H1 (cell line): ENCODE measurements around the gene TJP2. TPM values are rescaled to one million over a fixed set of nuclear protein-coding genes. Genes with fewer than 3 reads are reported as not detected.

Experiments
- CTCF ChIA-PET: fragments of 300-600 bp; sonication (Branson Sonifier 250); formaldehyde crosslinking; loops from one replicate; lab custom pipeline; 2021; ENCODE audit not compliant: partially characterized antibody; lab: Charles Lee
- POLR2A ChIA-PET: fragments of 300-600 bp; sonication (Branson Sonifier 250); formaldehyde crosslinking; loops from one replicate; lab custom pipeline; 2021; ENCODE audit warnings: inconsistent platforms; ENCODE audit not compliant: partially characterized antibody; lab: Charles Lee
- DNase-seq, 2 experiments: peaks; one replicate each; pipeline versions ENCODE4 v3.0.0 to v3.0.0-alpha.2; 2010 to 2022; ENCODE audit warnings: low spot score in 2 of 2, low read depth in 1 of 2, mixed read lengths in 1 of 2
- FAIRE-seq: peaks from 2 replicates; lab custom pipeline; 2011; peaks lifted over from hg19 to GRCh38; lab: Jason Lieb, UNC
- H2AFZ ChIP-seq: 2 replicates; pipeline ENCODE4 v1.8.1; 2012; ENCODE audit warnings: low read length, inconsistent platforms
- H2AK5ac ChIP-seq: 2 replicates; pipeline ENCODE4 v1.6.1; 2013; ENCODE audit warnings: low read depth, low read length
- H2BK120ac ChIP-seq: replicated peaks from 2 replicates; pipeline ENCODE3; 2013; ENCODE audit warnings: low read depth, low read length, inconsistent platforms
- H2BK12ac ChIP-seq: 2 replicates; pipeline ENCODE4 v1.6.1; 2013; ENCODE audit warnings: low read depth, low read length
- H2BK15ac ChIP-seq: 2 replicates; pipeline ENCODE4 v1.6.1; 2013; ENCODE audit warnings: low read length
- H2BK20ac ChIP-seq: 2 replicates; pipeline ENCODE4 v1.6.1; 2013; ENCODE audit warnings: low read length
- H2BK5ac ChIP-seq: 2 replicates; pipeline ENCODE4 v1.6.1; 2013; ENCODE audit warnings: low read depth, low read length
- H3K14ac ChIP-seq: 2 replicates; pipeline ENCODE4 v1.6.1; 2013; ENCODE audit warnings: inconsistent platforms; ENCODE audit not compliant: insufficient read length
- H3K18ac ChIP-seq: 2 replicates; pipeline ENCODE4 v1.6.1; 2013; ENCODE audit warnings: low read length; ENCODE audit errors: extremely low read depth
- H3K23ac ChIP-seq: 2 replicates; pipeline ENCODE4 v1.6.1; 2013; ENCODE audit warnings: inconsistent platforms; ENCODE audit not compliant: insufficient read length
- H3K23me2 ChIP-seq: 2 replicates; pipeline ENCODE4 v1.6.1; 2013; ENCODE audit warnings: low read depth, low read length
- H3K27ac ChIP-seq: 2 replicates; pipeline ENCODE4 v1.6.1; 2011; ENCODE audit warnings: low read depth, low read length, inconsistent platforms
- H3K27me3 ChIP-seq, 4 experiments: replicated peaks in 1 of 4; 1 replicate in 1 of 4; 2 replicates in 3 of 4; pipeline versions ENCODE4 v1.6.1 to v1.8.1; 2011 to 2013; ENCODE audit warnings: low read length in 3 of 4, mild to moderate bottlenecking in 3 of 4, inconsistent platforms in 2 of 4, mixed read lengths in 2 of 4, moderate library complexity in 1 of 4; ENCODE audit not compliant: control insufficient read depth in 3 of 4, insufficient read depth in 3 of 4; ENCODE audit errors: extremely low read depth in 1 of 4
- H3K36me3 ChIP-seq, 4 experiments: 2 replicates each; pipeline versions ENCODE4 v1.6.1 to v1.8.1; 2011 to 2013; ENCODE audit warnings: mild to moderate bottlenecking in 4 of 4, low read length in 3 of 4, moderate library complexity in 2 of 4, control low read depth in 1 of 4, inconsistent platforms in 1 of 4; ENCODE audit not compliant: insufficient read depth in 4 of 4, control insufficient read depth in 2 of 4
- H3K4ac ChIP-seq: replicated peaks from 2 replicates; pipeline ENCODE3; 2013; ENCODE audit warnings: low read length, low read depth, mixed read lengths, inconsistent platforms; ENCODE audit not compliant: insufficient read length
- H3K4me1 ChIP-seq, 4 experiments: replicated peaks in 1 of 4; 1 replicate in 1 of 4; 2 replicates in 3 of 4; pipeline versions ENCODE4 v1.6.1 to v1.8.1; 2011 to 2013; ENCODE audit warnings: low read length in 3 of 4, inconsistent platforms in 2 of 4, mixed read lengths in 1 of 4; ENCODE audit not compliant: insufficient read depth in 4 of 4, control insufficient read depth in 3 of 4
- H3K4me2 ChIP-seq, 2 experiments: 2 replicates each; pipeline versions ENCODE4 v1.6.1 to v1.8.1; 2011 to 2013; ENCODE audit warnings: low read depth in 2 of 2, low read length in 2 of 2, control low read depth in 1 of 2, inconsistent platforms in 1 of 2, mild to moderate bottlenecking in 1 of 2; ENCODE audit not compliant: insufficient read depth in 1 of 2
- H3K4me3 ChIP-seq, 4 experiments: fragments of 200-600, 300-600 bp in 1 of 4; sonication (generic), shearing (Covaris generic), sonication (Bioruptor Twin) in 1 of 4; 2 replicates each; pipeline versions ENCODE4 v1.5.1 to v1.8.1; 2011 to 2016; ENCODE audit warnings: low read length in 4 of 4, low read depth in 3 of 4, control low read depth in 2 of 4, inconsistent platforms in 2 of 4, mild to moderate bottlenecking in 2 of 4, mixed read lengths in 1 of 4, moderate library complexity in 1 of 4; ENCODE audit not compliant: insufficient read depth in 2 of 4; ENCODE audit errors: extremely low read depth in 1 of 4
- H3K56ac ChIP-seq: replicated peaks from 2 replicates; pipeline ENCODE3; 2013; ENCODE audit warnings: low read depth, mild to moderate bottlenecking, mixed read lengths, low read length, inconsistent platforms; ENCODE audit not compliant: insufficient read length
- H3K79me1 ChIP-seq: 2 replicates; pipeline ENCODE4 v1.6.1; 2013; ENCODE audit warnings: low read depth, low read length, control low read depth
- H3K79me2 ChIP-seq, 2 experiments: 2 replicates each; pipeline versions ENCODE4 v1.6.1 to v1.8.1; 2012 to 2013; ENCODE audit warnings: low read length in 2 of 2, mild to moderate bottlenecking in 2 of 2, inconsistent platforms in 1 of 2; ENCODE audit not compliant: insufficient read depth in 2 of 2, control insufficient read depth in 1 of 2
- H3K9ac ChIP-seq, 4 experiments: replicated peaks in 1 of 4; 1 replicate in 1 of 4; 2 replicates in 3 of 4; pipeline versions ENCODE4 v1.6.1 to v1.8.1; 2011 to 2013; ENCODE audit warnings: low read depth in 3 of 4, low read length in 3 of 4, control low read depth in 2 of 4, mild to moderate bottlenecking in 2 of 4, moderate library complexity in 2 of 4, inconsistent platforms in 1 of 4; ENCODE audit errors: extremely low read depth in 1 of 4
- H3K9me3 ChIP-seq, 2 experiments: 2 replicates each; pipeline versions ENCODE4 v1.6.1 to v1.8.1; 2012 to 2013; ENCODE audit warnings: mild to moderate bottlenecking in 2 of 2, moderate library complexity in 2 of 2, control low read depth in 1 of 2, inconsistent platforms in 1 of 2, low read depth in 1 of 2, low read length in 1 of 2, mixed read lengths in 1 of 2; ENCODE audit not compliant: insufficient read depth in 2 of 2
- H4K20me1 ChIP-seq, 2 experiments: replicated peaks in 1 of 2; 2 replicates each; pipeline versions ENCODE3 to v1.8.1; 2011 to 2013; ENCODE audit warnings: inconsistent platforms in 2 of 2, low read length in 2 of 2, mild to moderate bottlenecking in 1 of 2; ENCODE audit not compliant: insufficient read depth in 2 of 2, control insufficient read depth in 1 of 2
- H4K5ac ChIP-seq: 2 replicates; pipeline ENCODE4 v1.6.1; 2013; ENCODE audit warnings: low read length, low read depth, mixed read lengths, inconsistent platforms; ENCODE audit not compliant: insufficient read length
- H4K8ac ChIP-seq: 2 replicates; pipeline ENCODE4 v1.8.0; 2013; ENCODE audit warnings: mild to moderate bottlenecking, moderate library complexity, low read length, inconsistent platforms; ENCODE audit not compliant: insufficient read depth; ENCODE audit errors: extremely low read depth
- H4K91ac ChIP-seq: replicated peaks from 2 replicates; pipeline ENCODE3; 2013; ENCODE audit warnings: low read length, mixed read lengths, inconsistent platforms; ENCODE audit not compliant: insufficient read length
- CREB1 ChIP-seq: IDR thresholded peaks from 2 replicates; pipeline ENCODE4 v1.6.1; 2012; ENCODE audit warnings: inconsistent platforms
- GABPA ChIP-seq: IDR thresholded peaks from 2 replicates; pipeline ENCODE4 v1.6.1; 2011; ENCODE audit warnings: mild to moderate bottlenecking, low read length, moderate library complexity, borderline replicate concordance; ENCODE audit not compliant: insufficient read depth
- KDM5A ChIP-seq: fragments of 200-600 bp; IDR thresholded peaks from 2 replicates; pipeline ENCODE4 v1.7.1; 2012; ENCODE audit warnings: mild to moderate bottlenecking, low read length, inconsistent platforms, mixed read lengths
- PHF8 ChIP-seq: fragments of 200-600 bp; sonication (generic); conservative IDR thresholded peaks from 2 replicates; pipeline ENCODE4 v1.7.1; 2012; ENCODE audit warnings: low read depth, mild to moderate bottlenecking, inconsistent platforms, low read length, moderate library complexity
- POU5F1 ChIP-seq: IDR thresholded peaks from 2 replicates; pipeline ENCODE4 v1.6.1; 2011; ENCODE audit warnings: low read depth, mild to moderate bottlenecking, low read length, moderate library complexity
- SP1 ChIP-seq: IDR thresholded peaks from 2 replicates; pipeline ENCODE4 v1.6.1; 2011; ENCODE audit warnings: low read depth, low read length
- WGBS, 2 experiments: shearing (Covaris generic) in 1 of 2; methylation state at CpG; one replicate each; pipeline versions ENCODE4 v1.1.6 to v1.1.7; 2013 to 2015; ENCODE audit warnings: low lambda C conversion rate in 2 of 2, mixed read lengths in 2 of 2, inconsistent platforms in 1 of 2, low coverage in 1 of 2, missing lambda C conversion rate in 1 of 2; ENCODE audit not compliant: insufficient replicate concordance in 2 of 2, insufficient coverage in 1 of 2, insufficient read length in 1 of 2; ENCODE audit errors: extremely low coverage in 1 of 2, missing lambda C conversion rate in 1 of 2; 5-methylcytosine and 5-hydroxymethylcytosine counted together
- polyA plus RNA-seq, 7 experiments: library from polyadenylated mRNA; depleted of rRNA in 3 of 7; stranded (reverse) in 5 of 7; unstranded in 2 of 7; fragments of >200 nt in 5 of 7; fragments of 200-250 nt in 2 of 7; gene quantifications; 1 replicate in 5 of 7; 2 replicates in 1 of 7; 4 replicates in 1 of 7; pipeline versions ENCODE4 v1.2.1 to v1.2.3, GENCODE V29; 2011 to 2013; ENCODE audit warnings: missing spikeins in 2 of 7, mixed read lengths in 2 of 7
- total RNA-seq: library from RNA; stranded (reverse); fragmentation: NEBNext Ultra II Directional; extraction: Animal tissue kit (Norgen Biotek cat#: 25700); gene quantifications from 2 replicates; pipeline ENCODE4 v1.2.1, GENCODE V29; 2021
- TF ChIP-seq, protein P1 (sequence below): IDR thresholded peaks from 2 replicates; pipeline ENCODE4 v1.6.1; 2012; ENCODE audit warnings: low read length, inconsistent platforms
- TF ChIP-seq, protein P2 (sequence below): IDR thresholded peaks from 2 replicates; pipeline ENCODE4 v1.6.1; 2011; ENCODE audit warnings: low read length, improper control_type of control experiment

The TJP2 gene
- total and polyA plus RNA-seq, 2 of the 8 experiments (the other 6 are each of a cell fraction or from before 2014, with no cell fraction given): 54.9 to 137 TPM

- H4K5ac ChIP-seq: no peak overlapping the region
- no peak overlapping the region for H2BK15ac ChIP-seq
- peaks cover 3 to 86% of the 10 kb centered on the region in 2 experiments; a peak in 3 of 4 replicates for H3K79me2 ChIP-seq
- H3K23ac ChIP-seq: no peak overlapping the region
- no peak overlapping the region for H2BK12ac ChIP-seq
- H3K9me3 ChIP-seq: no peaks in the 10 kb centered on the region; a peak in 1 of 4 replicates
- ChIA-PET POLR2A (interaction anchor here (1.1 to 1.2 kb wide), 2 partner anchors 19 to 58 kb away, joined by 3 to 5 read pairs; no protein-coding TSS in a partner anchor), CTCF (interaction anchor here (0.5 to 6.2 kb wide), 9 partner anchors 11 to 857 kb away, joined by 3 to 61 read pairs (median 4); no protein-coding TSS in a partner anchor)
- H3K4me1 ChIP-seq: peaks cover 4 to 12% (median 7%) of the 10 kb centered on the region in 4 experiments; a peak in 6 of 7 replicates
- H4K8ac ChIP-seq: no peak overlapping the region
- no peak overlapping the region for H2AFZ ChIP-seq
- DNase-seq (no peak), FAIRE-seq (no peak)
- no peak overlapping the region for H3K14ac ChIP-seq
- H3K27ac ChIP-seq: no peak overlapping the region
- WGBS, 2 experiments: 89% methylated on average over 3 of the region's 3 CpGs; no CpG with 5 or more reads in 1 of the 2 experiments
- H2BK120ac ChIP-seq: no peak overlapping the region
- H3K36me3 ChIP-seq: peaks cover 0 to 5% (median 0%) of the 10 kb centered on the region in 4 experiments; a peak in 3 of 8 replicates
- H3K4ac ChIP-seq: no peak overlapping the region
- no peak overlapping the region for H2BK20ac ChIP-seq
- H2AK5ac ChIP-seq: no peak overlapping the region
- H3K9ac ChIP-seq: no peak overlapping the region
- no peaks in the 10 kb centered on the region for H3K23me2 ChIP-seq
- no peak overlapping the region for H3K56ac ChIP-seq
- H3K18ac ChIP-seq: no peak overlapping the region
- no peak overlapping the region for H3K4me3 ChIP-seq
- peaks cover 6% of the 10 kb centered on the region; the same call in 1 of the 2 replicates for H3K79me1 ChIP-seq
- no peaks in the 10 kb centered on the region for H3K27me3 ChIP-seq
- H4K20me1 ChIP-seq: peaks cover 5 to 10% of the 10 kb centered on the region in 2 experiments
- H3K4me2 ChIP-seq: no peak overlapping the region
- H4K91ac ChIP-seq: no peak overlapping the region
- no peak overlapping the region for H2BK5ac ChIP-seq
- TF ChIP-seq KDM5A: no peak
- no peak for TF ChIP-seq PHF8
- TF ChIP-seq CREB1: no peak
- TF ChIP-seq, protein P1, sequence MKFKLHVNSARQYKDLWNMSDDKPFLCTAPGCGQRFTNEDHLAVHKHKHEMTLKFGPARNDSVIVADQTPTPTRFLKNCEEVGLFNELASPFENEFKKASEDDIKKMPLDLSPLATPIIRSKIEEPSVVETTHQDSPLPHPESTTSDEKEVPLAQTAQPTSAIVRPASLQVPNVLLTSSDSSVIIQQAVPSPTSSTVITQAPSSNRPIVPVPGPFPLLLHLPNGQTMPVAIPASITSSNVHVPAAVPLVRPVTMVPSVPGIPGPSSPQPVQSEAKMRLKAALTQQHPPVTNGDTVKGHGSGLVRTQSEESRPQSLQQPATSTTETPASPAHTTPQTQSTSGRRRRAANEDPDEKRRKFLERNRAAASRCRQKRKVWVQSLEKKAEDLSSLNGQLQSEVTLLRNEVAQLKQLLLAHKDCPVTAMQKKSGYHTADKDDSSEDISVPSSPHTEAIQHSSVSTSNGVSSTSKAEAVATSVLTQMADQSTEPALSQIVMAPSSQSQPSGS: no peak
- TF ChIP-seq, protein P2, sequence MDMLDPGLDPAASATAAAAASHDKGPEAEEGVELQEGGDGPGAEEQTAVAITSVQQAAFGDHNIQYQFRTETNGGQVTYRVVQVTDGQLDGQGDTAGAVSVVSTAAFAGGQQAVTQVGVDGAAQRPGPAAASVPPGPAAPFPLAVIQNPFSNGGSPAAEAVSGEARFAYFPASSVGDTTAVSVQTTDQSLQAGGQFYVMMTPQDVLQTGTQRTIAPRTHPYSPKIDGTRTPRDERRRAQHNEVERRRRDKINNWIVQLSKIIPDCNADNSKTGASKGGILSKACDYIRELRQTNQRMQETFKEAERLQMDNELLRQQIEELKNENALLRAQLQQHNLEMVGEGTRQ: no peak
- TF ChIP-seq POU5F1: no peak
- no peak for TF ChIP-seq GABPA
- no peak for TF ChIP-seq SP1
Measured at GRCh38 chr9:69180200-69180599, 6.1 kb downstream of the TJP2 start.
